ENCODE results near the gene TENM3.

TENM3 gene

DNA sequence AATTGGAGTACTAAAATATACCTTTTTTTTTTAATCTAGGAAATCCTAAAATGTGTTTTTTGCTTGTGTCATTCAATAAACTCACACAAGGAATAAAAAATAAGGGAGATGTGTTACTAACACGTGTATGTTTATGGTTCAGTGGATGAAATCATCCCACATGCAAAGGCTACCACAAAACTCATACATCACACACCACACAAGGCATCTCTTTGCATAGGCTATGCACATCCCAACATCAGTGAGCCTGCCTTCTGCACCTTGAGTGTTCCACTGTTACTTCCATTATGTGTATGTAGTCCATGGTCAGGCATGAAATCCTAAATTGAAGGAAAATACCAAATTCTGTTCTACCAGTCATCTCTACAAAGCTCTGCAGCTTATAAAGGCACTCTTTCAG, 460.9 kb downstream of the TENM3 start:
- TF ChIP-seq ZFX (IDR thresholded peaks at IDR 0.05; ENCODE audit: borderline replicate concordance) = no peak
- no peak for TF ChIP-seq CTCF (IDR thresholded peaks at IDR 0.05)
- H3K27ac ChIP-seq = no peak overlapping the region

DNA sequence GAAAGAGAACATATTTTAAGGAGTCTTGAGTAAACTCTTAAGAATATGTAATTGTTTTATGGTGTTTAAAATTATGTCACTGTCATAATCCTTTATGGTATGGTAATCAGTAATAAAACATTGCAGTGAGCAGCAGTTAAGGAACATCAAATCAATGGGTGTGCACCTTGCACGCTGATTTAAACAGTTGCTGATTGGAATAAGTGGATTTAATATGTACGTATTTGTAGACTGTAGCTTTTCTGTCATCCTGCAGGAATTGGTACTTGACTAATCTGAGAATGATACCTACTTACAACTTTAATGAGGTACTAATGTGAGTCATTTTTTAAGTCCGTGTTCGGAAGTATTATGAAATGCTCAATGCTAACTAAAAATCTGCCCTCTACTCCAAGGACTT, 461.7 kb downstream of the TENM3 start:
- no peak for TF ChIP-seq ZFX (IDR thresholded peaks at IDR 0.05; ENCODE audit: borderline replicate concordance)
- TF ChIP-seq CTCF (IDR thresholded peaks at IDR 0.05) = no peak
- H3K27ac ChIP-seq = no peak overlapping the region

GRCh38 chr4:182705389-182705788, 462.2 kb downstream of the TENM3 start:
- H3K27ac ChIP-seq = no peak overlapping the region
- TF ChIP-seq ZFX (IDR thresholded peaks at IDR 0.05; ENCODE audit: borderline replicate concordance) (no peak), CTCF (IDR thresholded peaks at IDR 0.05) (no peak)

DNA sequence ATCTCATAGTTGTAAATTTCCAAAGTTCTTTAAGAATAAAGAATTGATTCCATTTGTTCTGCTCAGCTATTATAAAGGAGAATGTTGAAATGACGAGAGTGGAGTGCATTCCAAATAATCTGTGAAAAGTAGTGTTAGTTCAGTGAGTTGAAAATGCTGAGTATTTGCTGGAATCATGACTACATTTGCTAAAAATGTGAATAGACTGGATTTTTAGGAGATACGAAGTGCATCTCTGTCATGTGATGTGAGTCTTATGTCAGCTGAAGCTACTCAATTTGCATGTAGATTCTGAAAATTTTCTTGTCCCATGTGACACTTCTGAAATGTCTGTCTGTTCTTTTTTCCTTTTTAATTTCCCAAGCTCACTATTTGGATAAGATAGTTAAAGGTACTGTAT, 468.0 kb downstream of the TENM3 start:
- H3K27ac ChIP-seq = no peak overlapping the region
- TF ChIP-seq ZFX (IDR thresholded peaks at IDR 0.05; ENCODE audit: borderline replicate concordance) = no peak
- no peak for TF ChIP-seq CTCF (IDR thresholded peaks at IDR 0.05)

DNA sequence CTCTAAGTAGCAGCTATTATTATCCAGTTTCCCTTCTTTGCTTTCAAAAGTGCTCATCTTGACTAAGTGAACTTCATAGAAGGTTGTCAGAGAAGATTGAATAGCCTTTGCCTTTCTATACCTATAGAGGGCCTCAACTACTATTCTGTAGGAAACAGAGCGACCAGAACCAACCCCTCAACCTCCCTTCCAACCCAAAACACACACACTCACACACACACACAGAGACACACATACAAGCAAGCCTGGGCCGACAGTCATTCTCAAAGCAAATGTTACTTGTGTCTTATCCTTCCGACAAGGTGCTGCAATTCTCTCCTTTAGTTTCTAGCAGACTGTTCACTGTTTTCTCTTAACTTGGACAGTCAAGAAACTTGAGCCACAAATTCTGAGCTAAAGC, 472.3 kb downstream of the TENM3 start:
- TF ChIP-seq ZFX (IDR thresholded peaks at IDR 0.05; ENCODE audit: borderline replicate concordance) (no peak), CTCF (IDR thresholded peaks at IDR 0.05) (no peak)
- no peak overlapping the region for H3K27ac ChIP-seq

DNA sequence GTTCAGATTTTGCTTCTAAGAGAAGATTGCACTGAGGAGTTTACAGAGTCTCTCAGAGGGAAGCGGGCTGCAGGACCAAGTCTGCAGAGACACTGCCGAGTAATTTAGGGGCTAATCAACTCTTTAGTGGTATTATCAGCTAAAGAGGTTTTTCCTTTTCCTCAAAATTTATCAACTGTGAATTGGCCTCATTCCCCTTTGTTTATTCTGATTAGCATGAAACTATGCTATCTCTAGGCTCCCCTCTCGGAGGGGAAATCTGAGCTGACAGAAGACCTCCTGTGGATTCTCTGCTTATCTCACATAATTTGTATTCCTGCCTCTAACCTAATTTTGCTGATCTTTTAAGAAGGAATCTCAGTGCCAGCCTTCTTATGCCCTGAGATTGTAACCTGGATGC, 473.0 kb downstream of the TENM3 start:
- TF ChIP-seq CTCF (IDR thresholded peaks at IDR 0.05) = no peak
- TF ChIP-seq ZFX (IDR thresholded peaks at IDR 0.05; ENCODE audit: borderline replicate concordance) = no peak
- no peak overlapping the region for H3K27ac ChIP-seq

DNA sequence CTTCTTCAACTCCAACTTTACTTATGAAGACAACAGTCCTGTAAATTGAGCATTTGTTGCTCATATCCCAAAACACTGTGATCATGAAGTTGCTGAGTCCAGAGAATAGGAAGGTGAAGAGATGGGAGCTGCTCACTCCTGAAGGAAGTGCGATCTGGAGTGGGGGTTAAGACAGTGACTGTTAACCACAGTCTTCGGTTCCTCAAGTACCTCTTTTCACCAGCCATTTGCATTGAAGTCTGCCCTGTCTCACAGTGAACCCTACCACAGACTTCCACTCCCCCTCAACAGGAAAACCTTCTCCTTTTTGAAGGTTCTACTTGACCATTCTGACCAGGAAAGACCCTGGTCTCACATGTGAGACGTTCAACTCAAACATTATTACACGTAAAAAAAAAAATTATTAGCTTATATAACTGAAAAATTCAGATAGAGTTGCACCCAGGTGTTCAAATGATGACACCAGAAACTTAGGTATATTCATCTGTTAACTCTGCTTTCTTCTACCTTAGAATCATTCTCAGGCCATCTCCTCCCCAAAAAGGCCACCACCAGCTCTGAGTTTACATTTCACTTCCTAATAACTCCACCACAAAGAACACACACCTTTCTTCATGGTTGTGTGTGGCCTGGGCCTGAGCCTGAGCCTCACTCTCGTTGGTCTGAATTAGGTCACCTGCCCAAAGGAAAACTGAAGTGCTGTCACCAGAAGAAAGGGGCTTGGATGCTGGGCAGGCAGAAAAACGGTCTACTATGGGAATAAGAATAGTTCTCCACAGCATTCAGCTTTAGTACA, 474.8 kb downstream of the TENM3 start:
- no peak overlapping the region for H3K27ac ChIP-seq
- TF ChIP-seq CTCF (IDR thresholded peaks at IDR 0.05) = no peak
- TF ChIP-seq ZFX (IDR thresholded peaks at IDR 0.05; ENCODE audit: borderline replicate concordance) = no peak
